NCI-H1092 (cell line): Measurements from ENCODE around the gene ANGPTL8.

ENCODE experiments used
- DNase-seq: peaks from one replicate; lab custom pipeline; 2025; lab: John Stamatoyannopoulos, UW

The ANGPTL8 gene

GRCh38 chr19:11261431-11261970 lies 22.1 kb downstream of the ANGPTL8 start:
- no peak for DNase-seq

- no peak for DNase-seq
These were observed 22.8 kb downstream of the ANGPTL8 start, which contains the start of gene DOCK6 for GRCh38 chr19:11261971-11262839. Gene DOCK6, minus strand, starts transcription at chr19:11262524. Its CDS starts 84 bp downstream, at chr19:11262440.

- DNase-seq = no peak
These were observed 24.3 kb downstream of the ANGPTL8 start for GRCh38 chr19:11263726-11264125.

- no peak for DNase-seq
These were observed 25.2 kb downstream of the ANGPTL8 start for GRCh38 chr19:11264452-11265176.

- no peak for DNase-seq
These were observed 25.9 kb downstream of the ANGPTL8 start for GRCh38 chr19:11265177-11265784.

GRCh38 chr19:11265785-11266236 lies 26.4 kb downstream of the ANGPTL8 start:
- no peak for DNase-seq

GRCh38 chr19:11267316-11268085 lies 28.1 kb downstream of the ANGPTL8 start:
- DNase-seq = no peak

GRCh38 chr19:11268783-11269267 lies 29.4 kb downstream of the ANGPTL8 start:
- DNase-seq = no peak

- no peak for DNase-seq
These were observed 30.0 kb downstream of the ANGPTL8 start for GRCh38 chr19:11269408-11269807.

- DNase-seq = no peak
These were observed 33.9 kb downstream of the ANGPTL8 start for GRCh38 chr19:11273296-11273695.

GRCh38 chr19:11273989-11274388 lies 34.6 kb downstream of the ANGPTL8 start:
- no peak for DNase-seq

- DNase-seq = no peak
These were observed 35.2 kb downstream of the ANGPTL8 start for GRCh38 chr19:11274533-11275086.

- no peak for DNase-seq
These were observed 39.3 kb downstream of the ANGPTL8 start for GRCh38 chr19:11278670-11279069.

GRCh38 chr19:11279505-11280236 lies 40.3 kb downstream of the ANGPTL8 start:
- no peak for DNase-seq

GRCh38 chr19:11281356-11282049 lies 42.1 kb downstream of the ANGPTL8 start:
- no peak for DNase-seq

- DNase-seq = no peak
These were observed 45.1 kb downstream of the ANGPTL8 start for GRCh38 chr19:11284515-11284914.

- no peak for DNase-seq
These were observed 47.0 kb downstream of the ANGPTL8 start for GRCh38 chr19:11286312-11286974.

- DNase-seq = no peak
These were observed 48.9 kb downstream of the ANGPTL8 start for GRCh38 chr19:11288349-11288748.

GRCh38 chr19:11290256-11290655 lies 50.8 kb downstream of the ANGPTL8 start:
- no peak for DNase-seq
